Measurements from ENCODE around the gene MEPE. TPM values are rescaled to one million over a fixed set of nuclear protein-coding genes. Genes with fewer than 3 reads are reported as not detected.

Gene MEPE
- total RNA-seq, 4 donors from 2014 or later = not detected

- 55% methylated on average over 3 of the region's 3 CpGs for WGBS
- no peak overlapping the region for H3K27ac ChIP-seq
- no peaks in the 10 kb centered on the region for H3K36me3 ChIP-seq
- no peaks in the 10 kb centered on the region for H3K4me1 ChIP-seq
- H3K9me3 ChIP-seq = no peaks in the 10 kb centered on the region
- H3K4me3 ChIP-seq = no peak overlapping the region
- no peaks in the 10 kb centered on the region for H3K27me3 ChIP-seq
- TF ChIP-seq POLR2A (IDR thresholded peaks at IDR 0.05) (no peak), CTCF (IDR thresholded peaks at IDR 0.05) (no peak), EP300 (IDR thresholded peaks at IDR 0.05) (no peak)
- no peak for DNase-seq (ENCODE audit: low spot score in 2 of 2)
These were observed 25.4 kb upstream of the MEPE start for GRCh38 chr4:87807402-87807801.

GRCh38 chr4:87811977-87812376, 20.8 kb upstream of the MEPE start:
- no peak for TF ChIP-seq CTCF (IDR thresholded peaks at IDR 0.05)
- Histone ChIP-seq H3K27me3 (no peaks in the 10 kb centered on the region), H3K27ac (no peak overlapping the region), H3K9me3 (no peaks in the 10 kb centered on the region), H3K36me3 (no peaks in the 10 kb centered on the region), H3K4me1 (no peaks in the 10 kb centered on the region), H3K4me3 (no peak overlapping the region)
- 72% methylated on average over 2 of the region's 2 CpGs for WGBS
- no peak for DNase-seq (ENCODE audit: low spot score in 2 of 2)

DNA sequence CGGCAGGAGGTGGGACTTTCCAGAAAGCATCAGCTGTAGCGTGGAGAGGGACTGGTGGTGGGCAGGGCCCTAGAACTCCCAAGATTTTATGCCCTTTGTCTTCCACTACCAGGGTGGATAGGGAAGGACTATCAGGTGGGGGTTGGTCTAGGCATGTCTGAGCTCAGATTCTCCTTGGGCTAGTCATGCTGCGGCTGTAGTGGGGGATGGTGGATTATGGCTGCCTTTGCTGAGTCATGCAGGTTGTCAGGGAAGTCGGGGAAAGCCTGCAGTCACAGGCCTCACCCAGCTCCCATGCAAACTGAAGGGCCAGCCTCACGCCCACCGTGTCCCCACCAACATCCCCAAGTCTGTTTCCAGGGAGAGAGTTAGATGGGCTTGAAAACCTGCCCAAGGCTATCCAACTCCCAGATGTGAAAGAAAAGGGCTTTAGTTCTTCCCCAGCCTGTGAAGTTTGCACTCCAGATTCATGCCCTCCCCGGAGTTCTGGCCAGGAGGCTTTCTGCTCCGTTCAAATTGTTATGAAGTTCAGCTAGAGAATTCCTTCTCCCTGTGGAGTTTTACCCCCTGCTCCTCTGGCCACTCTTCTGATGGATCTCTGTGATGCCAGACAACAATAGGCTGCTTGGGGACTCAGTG, 13.4 kb upstream of the MEPE start:
- no peak for TF ChIP-seq POLR2AphosphoS5 (IDR thresholded peaks at IDR 0.05)
- no peak for TF ChIP-seq EP300 (IDR thresholded peaks at IDR 0.05)
- TF ChIP-seq CTCF (IDR thresholded peaks at IDR 0.05) = no peak
- no peak for TF ChIP-seq POLR2A (IDR thresholded peaks at IDR 0.05)
- no peak for DNase-seq (ENCODE audit: low spot score in 2 of 2)
- WGBS = 71% methylated on average over 8 of the region's 8 CpGs
- Histone ChIP-seq H3K4me3 (no peak overlapping the region), H3K9me3 (no peaks in the 10 kb centered on the region), H3K36me3 (no peaks in the 10 kb centered on the region), H3K27ac (no peak overlapping the region), H3K27me3 (no peaks in the 10 kb centered on the region), H3K4me1 (no peaks in the 10 kb centered on the region)

GRCh38 chr4:87823200-87823599, 9.6 kb upstream of the MEPE start:
- H3K36me3 ChIP-seq = no peaks in the 10 kb centered on the region
- TF ChIP-seq POLR2AphosphoS5 (IDR thresholded peaks at IDR 0.05) = no peak
- TF ChIP-seq CTCF (IDR thresholded peaks at IDR 0.05) = no peak
- no peak for TF ChIP-seq POLR2A (IDR thresholded peaks at IDR 0.05)
- TF ChIP-seq EP300 (IDR thresholded peaks at IDR 0.05) = no peak
- no peak for DNase-seq (ENCODE audit: low spot score in 2 of 2)
- no peak overlapping the region for H3K4me3 ChIP-seq
- WGBS = 89% methylated on average over 4 of the region's 4 CpGs
- H3K9me3 ChIP-seq = no peaks in the 10 kb centered on the region
- no peak overlapping the region for H3K27ac ChIP-seq
- H3K27me3 ChIP-seq = no peaks in the 10 kb centered on the region
- H3K4me1 ChIP-seq = no peaks in the 10 kb centered on the region

- Histone ChIP-seq H3K27me3 (no peaks in the 10 kb centered on the region), H3K36me3 (no peaks in the 10 kb centered on the region), H3K4me1 (no peaks in the 10 kb centered on the region), H3K27ac (no peak overlapping the region), H3K4me3 (no peak overlapping the region), H3K9me3 (no peaks in the 10 kb centered on the region)
- no peak for DNase-seq (ENCODE audit: low spot score in 2 of 2)
- 74% methylated on average over 1 of the region's 1 CpG for WGBS
- TF ChIP-seq EP300 (IDR thresholded peaks at IDR 0.05) = no peak
- TF ChIP-seq CTCF (IDR thresholded peaks at IDR 0.05) = no peak
These were observed 9.0 kb upstream of the MEPE start for GRCh38 chr4:87823724-87824123.
